Ovary (tissue), 9 donors: ENCODE data around the gene SMAD3. TPM values are rescaled to one million over a fixed set of nuclear protein-coding genes. Genes with fewer than 3 reads are reported as not detected.

Experiments
- DNase-seq, 5 donors: peaks; one replicate each; pipeline ENCODE4 v3.0.0-alpha.2; 2019 to 2020
- H3K27ac ChIP-seq, 2 donors: fragments of 200-600 bp; one replicate each; pipeline versions ENCODE4 v1.5.1 to v1.8.0; 2019 to 2022
- H3K27me3 ChIP-seq: fragments of 200-600 bp; one replicate; pipeline ENCODE4 v1.8.0; 2022
- H3K36me3 ChIP-seq: fragments of 200-600 bp; sonication (generic); one replicate; pipeline ENCODE4 v1.5.1; 2019
- H3K4me1 ChIP-seq: one replicate; pipeline ENCODE4 v1.8.1; 2013; ENCODE audit warnings: mild to moderate bottlenecking, moderate library complexity; ENCODE audit not compliant: insufficient read depth
- H3K4me3 ChIP-seq: fragments of 200-600 bp; sonication (generic); one replicate; pipeline ENCODE4 v1.5.1; 2017
- H3K9me3 ChIP-seq, 2 donors: fragments of 200-600 bp in 1 of 2; sonication (generic) in 1 of 2; one replicate each; pipeline versions ENCODE4 v1.5.1 to v1.8.1; 2013 to 2019; ENCODE audit warnings: mild to moderate bottlenecking in 1 of 2, moderate library complexity in 1 of 2
- CTCF ChIP-seq, 3 donors: fragments of 450-650 bp in 2 of 3; fragments of 200-600 bp in 1 of 3; IDR thresholded peaks; one replicate each; pipeline versions ENCODE4 v1.5.1 to v1.8.0; 2016 to 2022; ENCODE audit warnings: antibody characterized with exemption in 3 of 3, mild to moderate bottlenecking in 1 of 3
- EP300 ChIP-seq: sonication (generic); formaldehyde crosslinking; IDR thresholded peaks from one replicate; pipeline ENCODE4 v1.6.1; 2017; ENCODE audit warnings: antibody characterized with exemption
- POLR2A ChIP-seq: fragments of 450-650 bp; IDR thresholded peaks from one replicate; pipeline ENCODE4 v1.6.1; 2017; ENCODE audit warnings: antibody characterized with exemption, mild to moderate bottlenecking, moderate library complexity
- WGBS, 3 donors: extraction: QIAGEN DNeasy Blood & Tissue Kit in 1 of 3; methylation state at CpG; one replicate each; pipeline versions ENCODE4 v1.1.5 to v1.1.7; 2013 to 2017; 5-methylcytosine and 5-hydroxymethylcytosine counted together
- intact Hi-C, 4 donors: fragments of 100-400 bp; cut with DNase I; formaldehyde crosslinking; loops; one replicate each; pipeline versions ENCODE4 v1.11.0 to v1.15.1; 2022 to 2023
- polyA plus RNA-seq, 2 donors: library from polyadenylated mRNA; stranded (reverse); fragments of 200-250 nt in 1 of 2; fragments of 350-450 nt in 1 of 2; fragmentation: Illumina TruSeq in 1 of 2; extraction: RNeasy Lipid Tissue Mini Kit (QIAGEN cat#74804) in 1 of 2; gene quantifications; one replicate each; pipeline ENCODE4 v1.2.3, GENCODE V29; 2013 to 2014
- total RNA-seq, 7 donors: library from RNA; depleted of rRNA in 2 of 7; stranded (reverse); fragments of >200 nt in 2 of 7; fragmentation: NEBNext Ultra II Directional in 3 of 7; extraction: Animal tissue kit (Norgen Biotek cat#: 25700) in 3 of 7; gene quantifications; one replicate each; pipeline versions ENCODE4 v1.1.0 to v1.2.4, GENCODE V29; 2016 to 2023
- donor health status: DM: no; HTN: no; CAD: no; lungs with moderate emphysema.
- donor health status: DM: no; HTN: no; CAD: no.
- donor health status: Bipolar disorder and iron deficiency.
- donor health status: DM: yes; HTN: yes; CAD: no.
- donor health status: DM: no; HTN: no; CAD: no.
- donor health status: DM: yes; HTN: yes; CAD: no.

Gene SMAD3
- total and polyA plus RNA-seq, 9 donors: 18.7 to 78.6 (median 46.0) TPM

- Histone ChIP-seq H3K27ac (peak overlapping the region in 1 of 2 donors; percentile 6), H3K36me3 (no peaks in the 10 kb centered on the region), H3K4me3 (no peak overlapping the region), H3K9me3 (no peaks in the 10 kb centered on the region), H3K4me1 (peaks cover 25% of the 10 kb centered on the region), H3K27me3 (no peaks in the 10 kb centered on the region)
- intact Hi-C loops: no loop called here
- 62 to 70% (median 63%) methylated on average over 6 of the region's 6 CpGs for WGBS, 3 donors
- no peak for DNase-seq
- TF ChIP-seq POLR2A (no peak), EP300 (no peak), CTCF (IDR thresholded peaks at IDR 0.05) (no peak)
These were observed 15.9 kb upstream of the SMAD3 start for GRCh38 chr15:67049351-67050044.

DNA sequence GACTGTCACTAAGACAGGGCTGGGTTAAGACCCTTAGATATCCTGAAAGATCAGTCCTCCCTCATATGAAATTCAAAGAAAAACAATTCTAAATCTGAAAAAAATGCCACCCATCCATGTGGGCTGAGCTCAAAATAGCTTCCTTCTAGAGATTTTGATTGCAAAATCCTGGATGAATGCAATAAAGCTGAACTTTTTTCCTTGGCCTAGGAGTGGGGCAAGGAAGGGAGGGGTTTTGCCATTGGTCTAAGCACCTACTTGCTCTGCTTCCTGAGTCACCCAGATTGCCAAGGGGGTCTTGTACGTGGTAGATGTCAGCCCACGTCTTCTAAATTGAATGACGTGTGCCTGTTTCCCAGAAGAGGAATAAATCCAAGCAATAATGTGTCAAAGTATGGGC, 15.3 kb upstream of the SMAD3 start:
- Histone ChIP-seq H3K9me3 (no peaks in the 10 kb centered on the region), H3K4me1 (peaks cover 25% of the 10 kb centered on the region), H3K4me3 (no peak overlapping the region), H3K27me3 (no peaks in the 10 kb centered on the region), H3K36me3 (no peaks in the 10 kb centered on the region), H3K27ac (peak overlapping the region in 1 of 2 donors; percentile 6)
- no peak for TF ChIP-seq POLR2A
- TF ChIP-seq CTCF (IDR thresholded peaks at IDR 0.05): no peak
- no peak for TF ChIP-seq EP300
- intact Hi-C loops: no loop called here
- DNase-seq: no peak
- WGBS, 3 donors: 35 to 67% (median 65%) methylated on average over 3 of the region's 3 CpGs

DNA sequence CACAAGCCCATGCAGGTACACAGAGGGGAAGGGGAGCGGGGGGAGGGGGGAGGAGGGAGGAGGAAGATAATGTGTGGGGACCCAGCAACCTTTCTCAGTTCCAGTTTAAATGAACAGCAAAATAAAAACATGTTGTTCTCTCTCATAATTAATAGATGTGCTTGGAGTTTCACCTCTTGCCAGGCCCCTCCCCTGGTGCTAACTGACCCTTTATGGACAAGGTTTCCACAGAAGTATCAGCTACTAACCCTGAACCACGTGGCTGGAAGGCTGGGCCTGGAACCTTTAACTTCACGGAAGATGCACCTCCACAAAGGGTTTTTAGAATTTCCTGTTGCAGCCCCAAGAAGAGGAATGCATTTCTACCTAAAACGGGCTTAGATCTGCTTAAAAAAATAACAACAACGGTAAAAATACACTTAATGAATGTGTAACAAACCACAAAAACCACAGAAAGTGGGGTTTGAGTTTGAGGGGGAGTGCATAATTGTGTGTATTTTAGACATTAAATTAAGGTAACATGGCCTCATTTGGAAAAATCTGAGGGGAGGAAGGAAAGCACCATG, 14.8 kb upstream of the SMAD3 start:
- TF ChIP-seq CTCF (IDR thresholded peaks at IDR 0.05) (no peak), EP300 (no peak), POLR2A (no peak)
- H3K27ac ChIP-seq: no peak overlapping the region
- 24 to 35% (median 32%) methylated on average over 4 to 5 of the region's 5 CpGs for WGBS, 3 donors

GRCh38 chr15:67051088-67052045, 14.0 kb upstream of the SMAD3 start:
- H3K36me3 ChIP-seq: no peaks in the 10 kb centered on the region
- H3K27ac ChIP-seq: no peak overlapping the region
- no peak for TF ChIP-seq CTCF (IDR thresholded peaks at IDR 0.05)
- no peak for TF ChIP-seq POLR2A
- TF ChIP-seq EP300: no peak
- 80 to 90% (median 88%) methylated on average over 6 of the region's 6 CpGs for WGBS, 3 donors
- no peaks in the 10 kb centered on the region for H3K27me3 ChIP-seq
- intact Hi-C loops: no loop called here
- DNase-seq: no peak
- H3K9me3 ChIP-seq: no peaks in the 10 kb centered on the region
- H3K4me1 ChIP-seq: peaks cover 25% of the 10 kb centered on the region
- H3K4me3 ChIP-seq: no peak overlapping the region

More for the DNA sequence above, 14.8 kb upstream of the SMAD3 start:
- no peak for DNase-seq
- Histone ChIP-seq H3K36me3 (no peaks in the 10 kb centered on the region), H3K27me3 (no peaks in the 10 kb centered on the region), H3K9me3 (no peaks in the 10 kb centered on the region), H3K4me3 (no peak overlapping the region), H3K4me1 (peaks cover 25% of the 10 kb centered on the region)
- intact Hi-C loops: no loop called here
